Neural cell (in vitro differentiated cells): ENCODE data around the gene HJURP. TPM values are rescaled to one million over a fixed set of nuclear protein-coding genes. Genes with fewer than 3 reads are reported as not detected.

ENCODE experiments used
- H2AFZ ChIP-seq: fragments of 200-600, 300-800 bp; sonication (generic), shearing (Covaris generic); 2 replicates; pipeline ENCODE4 v1.6.0; 2014; ENCODE audit warnings: low read depth, mild to moderate bottlenecking, antibody characterized with exemption, low read length, moderate library complexity
- H3F3A ChIP-seq: fragments of 200-600 bp; shearing (Covaris generic); 2 replicates; pipeline ENCODE4 v1.6.1; 2016; ENCODE audit warnings: mild to moderate bottlenecking, moderate library complexity, mixed read lengths, antibody characterized with exemption, low read length; ENCODE audit not compliant: insufficient read depth, poor library complexity, severe bottlenecking
- H3K27ac ChIP-seq: fragments of 200-600, 300-800 bp; sonication (generic), shearing (Covaris generic); 2 replicates; pipeline ENCODE4 v1.5.1; 2014; ENCODE audit warnings: mild to moderate bottlenecking, low read length, moderate library complexity
- H3K27me3 ChIP-seq: fragments of 300-800, 200-600 bp; sonication (generic), shearing (Covaris generic); 2 replicates; pipeline ENCODE4 v1.6.0; 2014; ENCODE audit warnings: mild to moderate bottlenecking, low read depth, low read length, moderate library complexity; ENCODE audit not compliant: insufficient read depth
- H3K36me3 ChIP-seq: fragments of 300-800, 200-600 bp; sonication (generic), shearing (Covaris generic); 2 replicates; pipeline ENCODE4 v1.5.1; 2014; ENCODE audit warnings: mild to moderate bottlenecking, antibody characterized with exemption, low read length, moderate library complexity; ENCODE audit not compliant: insufficient read depth
- H3K4me2 ChIP-seq: fragments of 300-800, 200-600 bp; sonication (generic), shearing (Covaris generic); 2 replicates; pipeline ENCODE4 v1.6.0; 2014; ENCODE audit warnings: mild to moderate bottlenecking, low read length
- H3K4me3 ChIP-seq: fragments of 300-800, 200-600 bp; sonication (generic), shearing (Covaris generic); 2 replicates; pipeline ENCODE4 v1.5.1; 2014; ENCODE audit warnings: mild to moderate bottlenecking, low read length, moderate library complexity
- H3K79me2 ChIP-seq: fragments of 200-600 bp; shearing (Covaris generic); replicated peaks from 2 replicates; pipeline ENCODE4 v1.6.0; 2014; ENCODE audit warnings: mild to moderate bottlenecking, low read length, moderate library complexity; ENCODE audit not compliant: insufficient read depth
- H3K9ac ChIP-seq: fragments of 300-800, 200-600 bp; sonication (generic), shearing (Covaris generic); 2 replicates; pipeline ENCODE4 v1.6.1; 2016; ENCODE audit warnings: mild to moderate bottlenecking, low read length, mixed read lengths
- H3K9me2 ChIP-seq: fragments of 200-600 bp; shearing (Covaris generic); 2 replicates; pipeline ENCODE4 v1.6.1; 2016; ENCODE audit warnings: mild to moderate bottlenecking, low read length, mixed read lengths; ENCODE audit not compliant: insufficient read depth
- H3K9me3 ChIP-seq: fragments of 200-600, 300-800 bp; sonication (generic), shearing (Covaris generic); 2 replicates; pipeline ENCODE4 v1.6.1; 2016; ENCODE audit warnings: mild to moderate bottlenecking, mixed run types, low read length, moderate library complexity, mixed read lengths
- H4K20me1 ChIP-seq: fragments of 200-600 bp; shearing (Covaris generic); 2 replicates; pipeline ENCODE4 v1.6.1; 2016; ENCODE audit warnings: mild to moderate bottlenecking, mixed run types; ENCODE audit not compliant: insufficient read depth
- CTCF ChIP-seq: fragments of 450-650 bp; IDR thresholded peaks from 2 replicates; pipeline ENCODE4 v1.5.1; 2014; ENCODE audit warnings: antibody characterized with exemption, mild to moderate bottlenecking, moderate library complexity; ENCODE audit not compliant: poor library complexity, severe bottlenecking
- EP300 ChIP-seq: fragments of 450-650 bp; conservative IDR thresholded peaks from 2 replicates; pipeline ENCODE4 v1.6.1; 2014; ENCODE audit warnings: antibody characterized with exemption, mild to moderate bottlenecking, moderate library complexity; ENCODE audit not compliant: poor library complexity, severe bottlenecking
- EZH2 ChIP-seq: fragments of 200-600, 300-800 bp; shearing (Covaris generic), sonication (generic); IDR thresholded peaks from 2 replicates; pipeline ENCODE4 v1.6.1; 2014; ENCODE audit warnings: antibody characterized with exemption, low read length, borderline replicate concordance, mild to moderate bottlenecking; ENCODE audit not compliant: insufficient read depth, poor library complexity, severe bottlenecking
- MXI1 ChIP-seq: fragments of 450-650 bp; conservative IDR thresholded peaks from 2 replicates; pipeline ENCODE4 v1.6.1; 2014; ENCODE audit warnings: antibody characterized with exemption, mild to moderate bottlenecking; ENCODE audit not compliant: poor library complexity, severe bottlenecking
- POLR2AphosphoS5 ChIP-seq: IDR thresholded peaks from 2 replicates; pipeline ENCODE4 v1.6.1; 2012
- RAD21 ChIP-seq: fragments of 450-650 bp; conservative IDR thresholded peaks from 2 replicates; pipeline ENCODE4 v1.6.1; 2014; ENCODE audit warnings: antibody characterized with exemption, mild to moderate bottlenecking, moderate library complexity
- REST ChIP-seq: IDR thresholded peaks from 2 replicates; pipeline ENCODE4 v1.6.1; 2012; ENCODE audit warnings: borderline replicate concordance
- SMC3 ChIP-seq: fragments of 450-650 bp; conservative IDR thresholded peaks from 2 replicates; pipeline ENCODE4 v1.6.1; 2014; ENCODE audit warnings: antibody characterized with exemption, mild to moderate bottlenecking, moderate library complexity; ENCODE audit not compliant: poor library complexity
- TAF1 ChIP-seq: IDR thresholded peaks from 2 replicates; pipeline ENCODE4 v1.6.1; 2012; ENCODE audit warnings: low read depth
- polyA plus RNA-seq: library from polyadenylated mRNA; depleted of rRNA; stranded (reverse); fragments of >200 nt; gene quantifications from 2 replicates; pipeline ENCODE4 v1.2.3, GENCODE V29; 2014

HJURP gene
- polyA plus RNA-seq, 1 donor from 2014 or later = 1.3 TPM

- TF ChIP-seq POLR2AphosphoS5 (no peak), EZH2 (no peak), MXI1 (no peak), SMC3 (no peak), EP300 (no peak), REST (no peak), RAD21 (no peak), TAF1 (no peak), CTCF (no peak)
- H3K4me3 ChIP-seq = no peak overlapping the region
- H3F3A ChIP-seq = no peaks in the 10 kb centered on the region
- H2AFZ ChIP-seq = no peak overlapping the region
- H3K27ac ChIP-seq = no peak overlapping the region
- no peaks in the 10 kb centered on the region for H4K20me1 ChIP-seq
- H3K27me3 ChIP-seq = no peaks in the 10 kb centered on the region
- no peaks in the 10 kb centered on the region for H3K9me2 ChIP-seq
- H3K9ac ChIP-seq = no peak overlapping the region
- H3K36me3 ChIP-seq = no peaks in the 10 kb centered on the region
- no peaks in the 10 kb centered on the region for H3K9me3 ChIP-seq
- H3K79me2 ChIP-seq = peaks cover 33% of the 10 kb centered on the region
- H3K4me2 ChIP-seq = no peak overlapping the region
These were observed 4.6 kb downstream of the HJURP start for GRCh38 chr2:233849607-233850271.

GRCh38 chr2:233848276-233848675 lies 6.1 kb downstream of the HJURP start:
- H3F3A ChIP-seq = no peaks in the 10 kb centered on the region
- TF ChIP-seq RAD21 = no peak
- no peak for TF ChIP-seq MXI1
- no peak for TF ChIP-seq CTCF
- TF ChIP-seq TAF1 = no peak
- no peak for TF ChIP-seq POLR2AphosphoS5
- TF ChIP-seq SMC3 = no peak
- no peak for TF ChIP-seq EP300
- no peak for TF ChIP-seq REST
- TF ChIP-seq EZH2 = no peak
- H3K9me2 ChIP-seq = no peaks in the 10 kb centered on the region
- H3K9me3 ChIP-seq = no peaks in the 10 kb centered on the region
- peaks cover 23% of the 10 kb centered on the region for H3K79me2 ChIP-seq
- H4K20me1 ChIP-seq = no peaks in the 10 kb centered on the region
- no peak overlapping the region for H3K27ac ChIP-seq
- H2AFZ ChIP-seq = no peak overlapping the region
- H3K36me3 ChIP-seq = no peaks in the 10 kb centered on the region
- H3K4me3 ChIP-seq = no peak overlapping the region
- H3K9ac ChIP-seq = no peak overlapping the region
- H3K27me3 ChIP-seq = no peaks in the 10 kb centered on the region
- H3K4me2 ChIP-seq = no peak overlapping the region
